ENCODE measurements around the gene DNASE2B. TPM values are rescaled to one million over a fixed set of nuclear protein-coding genes. Genes with fewer than 3 reads are reported as not detected.

Gene DNASE2B
- total RNA-seq, 4 donors from 2014 or later: not detected

GRCh38 chr1:84424513-84425149 is 26.3 kb downstream of the DNASE2B start:
- Histone ChIP-seq H3K4me3 (no peak overlapping the region), H3K4me1 (no peaks in the 10 kb centered on the region), H3K27ac (no peak overlapping the region), H3K9me3 (no peaks in the 10 kb centered on the region), H3K36me3 (no peaks in the 10 kb centered on the region), H3K27me3 (no peaks in the 10 kb centered on the region)
- no peak for DNase-seq
- intact Hi-C loops (cut with DNase I): no loop called here
- TF ChIP-seq POLR2A (IDR thresholded peaks at IDR 0.05) (no peak), CTCF (IDR thresholded peaks at IDR 0.05) (no peak)
- 62 to 82% methylated on average over 6 of the region's 6 CpGs for WGBS, 2 donors

- WGBS, 2 donors: 54 to 72% methylated on average over 5 of the region's 5 CpGs
Observed at GRCh38 chr1:84425150-84425896, 27.0 kb downstream of the DNASE2B start.

GRCh38 chr1:84426376-84426775 is 28.1 kb downstream of the DNASE2B start:
- H3K4me1 ChIP-seq: no peaks in the 10 kb centered on the region

More at GRCh38 chr1:84425150-84425896, 27.0 kb downstream of the DNASE2B start:
- no peaks in the 10 kb centered on the region for H3K36me3 ChIP-seq
- no peak for DNase-seq
- TF ChIP-seq CTCF (IDR thresholded peaks at IDR 0.05) (no peak), POLR2A (IDR thresholded peaks at IDR 0.05) (no peak)
- no peaks in the 10 kb centered on the region for H3K9me3 ChIP-seq
- intact Hi-C loops (cut with DNase I): no loop called here
- no peaks in the 10 kb centered on the region for H3K27me3 ChIP-seq
- no peak overlapping the region for H3K27ac ChIP-seq
- H3K4me1 ChIP-seq: no peaks in the 10 kb centered on the region
- no peak overlapping the region for H3K4me3 ChIP-seq

GRCh38 chr1:84427250-84428188 is 29.2 kb downstream of the DNASE2B start:
- DNase-seq: no peak
- no peaks in the 10 kb centered on the region for H3K4me1 ChIP-seq
- intact Hi-C loops (cut with DNase I): no loop called here
- H3K9me3 ChIP-seq: no peaks in the 10 kb centered on the region
- 68 to 74% methylated on average over 5 to 6 of the region's 6 CpGs for WGBS, 2 donors
- H3K4me3 ChIP-seq: no peak overlapping the region
- H3K27ac ChIP-seq: no peak overlapping the region
- no peak for TF ChIP-seq CTCF (IDR thresholded peaks at IDR 0.05)
- TF ChIP-seq POLR2A (IDR thresholded peaks at IDR 0.05): no peak
- H3K27me3 ChIP-seq: no peaks in the 10 kb centered on the region
- H3K36me3 ChIP-seq: no peaks in the 10 kb centered on the region

More at GRCh38 chr1:84426376-84426775, 28.1 kb downstream of the DNASE2B start:
- no peak overlapping the region for H3K27ac ChIP-seq
- no peak for DNase-seq
- no peaks in the 10 kb centered on the region for H3K9me3 ChIP-seq
- H3K4me3 ChIP-seq: no peak overlapping the region
- intact Hi-C loops (cut with DNase I): no loop called here
- no peaks in the 10 kb centered on the region for H3K36me3 ChIP-seq
- no peaks in the 10 kb centered on the region for H3K27me3 ChIP-seq
- WGBS, 2 donors: 89 to 90% methylated on average over 2 of the region's 2 CpGs
- TF ChIP-seq CTCF (IDR thresholded peaks at IDR 0.05): no peak
- no peak for TF ChIP-seq POLR2A (IDR thresholded peaks at IDR 0.05)
